Esophagus squamous epithelium (tissue), 4 donors: ENCODE measurements around the gene ATN1.

ENCODE experiments used
- POLR2A ChIP-seq, 4 donors: fragments of 450-650 bp; IDR thresholded peaks; one replicate each; pipeline ENCODE4 v1.6.1; 2017; ENCODE audit warnings: antibody characterized with exemption in 4 of 4, mild to moderate bottlenecking in 4 of 4, moderate library complexity in 3 of 4
- TF ChIP-seq, protein P1 (sequence below), 6 experiments: fragments of 450-650 bp in 4 of 6; fragments of 200-600 bp in 2 of 6; sonication (generic) in 2 of 6; IDR thresholded peaks; one replicate each; pipeline ENCODE4 v1.5.1; 2016 to 2019; ENCODE audit warnings: antibody characterized with exemption in 6 of 6, mild to moderate bottlenecking in 4 of 6, moderate library complexity in 4 of 6

DNA sequence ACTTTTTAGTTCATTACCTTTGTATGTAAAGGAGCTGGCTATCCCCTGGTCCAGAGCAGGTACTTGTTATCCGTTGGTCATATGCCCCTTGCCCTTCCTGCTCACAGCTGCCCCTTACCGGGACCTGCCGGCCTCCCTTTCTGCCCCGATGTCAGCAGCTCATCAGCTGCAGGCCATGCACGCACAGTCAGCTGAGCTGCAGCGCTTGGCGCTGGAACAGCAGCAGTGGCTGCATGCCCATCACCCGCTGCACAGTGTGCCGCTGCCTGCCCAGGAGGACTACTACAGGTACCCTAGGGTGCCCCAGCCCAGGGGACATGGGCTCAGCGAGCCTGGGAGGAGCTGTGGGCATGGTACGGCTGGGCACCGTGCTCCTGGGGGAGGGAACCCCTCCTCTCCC, 13.5 kb downstream of the ATN1 start:
- TF ChIP-seq, protein P1, sequence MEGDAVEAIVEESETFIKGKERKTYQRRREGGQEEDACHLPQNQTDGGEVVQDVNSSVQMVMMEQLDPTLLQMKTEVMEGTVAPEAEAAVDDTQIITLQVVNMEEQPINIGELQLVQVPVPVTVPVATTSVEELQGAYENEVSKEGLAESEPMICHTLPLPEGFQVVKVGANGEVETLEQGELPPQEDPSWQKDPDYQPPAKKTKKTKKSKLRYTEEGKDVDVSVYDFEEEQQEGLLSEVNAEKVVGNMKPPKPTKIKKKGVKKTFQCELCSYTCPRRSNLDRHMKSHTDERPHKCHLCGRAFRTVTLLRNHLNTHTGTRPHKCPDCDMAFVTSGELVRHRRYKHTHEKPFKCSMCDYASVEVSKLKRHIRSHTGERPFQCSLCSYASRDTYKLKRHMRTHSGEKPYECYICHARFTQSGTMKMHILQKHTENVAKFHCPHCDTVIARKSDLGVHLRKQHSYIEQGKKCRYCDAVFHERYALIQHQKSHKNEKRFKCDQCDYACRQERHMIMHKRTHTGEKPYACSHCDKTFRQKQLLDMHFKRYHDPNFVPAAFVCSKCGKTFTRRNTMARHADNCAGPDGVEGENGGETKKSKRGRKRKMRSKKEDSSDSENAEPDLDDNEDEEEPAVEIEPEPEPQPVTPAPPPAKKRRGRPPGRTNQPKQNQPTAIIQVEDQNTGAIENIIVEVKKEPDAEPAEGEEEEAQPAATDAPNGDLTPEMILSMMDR (IDR thresholded peaks at IDR 0.05): no peak
- TF ChIP-seq POLR2A (IDR thresholded peaks at IDR 0.05): no peak
